Upper lobe of left lung (tissue), 6 donors: Measurements from ENCODE around the gene MARCHF3. TPM values are rescaled to one million over a fixed set of nuclear protein-coding genes. Genes with fewer than 3 reads are reported as not detected.

ENCODE experiments used
- ATAC-seq, 2 donors: fragments of 200-7000 bp; cut with Tn5 transposase; one replicate each; pipeline ENCODE4 v1.9.1; 2022; ENCODE audit warnings: mild to moderate bottlenecking in 2 of 2, moderate library complexity in 2 of 2; ENCODE audit not compliant: low FRiP score in 2 of 2
- DNase-seq, 2 donors: peaks; one replicate each; pipeline ENCODE4 v3.0.0-alpha.2; 2019 to 2020
- H3K27ac ChIP-seq, 4 donors: fragments of 200-600 bp; sonication (generic); one replicate each; pipeline ENCODE4 v1.5.1; 2016 to 2019
- H3K27me3 ChIP-seq, 4 donors: fragments of 200-600 bp; sonication (generic); one replicate each; pipeline ENCODE4 v1.5.1; 2017 to 2019
- H3K36me3 ChIP-seq, 4 donors: fragments of 200-600 bp; sonication (generic); one replicate each; pipeline ENCODE4 v1.5.1; 2016 to 2019
- H3K4me1 ChIP-seq, 4 donors: fragments of 200-600 bp; sonication (generic); one replicate each; pipeline ENCODE4 v1.5.1; 2018 to 2019
- H3K4me3 ChIP-seq, 4 donors: fragments of 200-600 bp; sonication (generic); one replicate each; pipeline ENCODE4 v1.5.1; 2017 to 2019; ENCODE audit warnings: mild to moderate bottlenecking in 2 of 4, moderate library complexity in 1 of 4
- H3K9me3 ChIP-seq, 4 donors: fragments of 200-600 bp; sonication (generic); one replicate each; pipeline ENCODE4 v1.5.1; 2018 to 2019
- CTCF ChIP-seq, 6 experiments: fragments of 450-650 bp in 4 of 6; fragments of 200-600 bp in 2 of 6; sonication (generic) in 2 of 6; IDR thresholded peaks; one replicate each; pipeline ENCODE4 v1.5.1; 2016 to 2019; ENCODE audit warnings: antibody characterized with exemption in 6 of 6
- EP300 ChIP-seq, 4 donors: sonication (generic); formaldehyde crosslinking; IDR thresholded peaks; one replicate each; pipeline ENCODE4 v1.5.1; 2017; ENCODE audit warnings: antibody characterized with exemption in 4 of 4, control low read depth in 2 of 4
- POLR2A ChIP-seq, 4 donors: fragments of 450-650 bp; IDR thresholded peaks; one replicate each; pipeline ENCODE4 v1.5.1; 2016 to 2017; ENCODE audit warnings: antibody characterized with exemption in 4 of 4, mild to moderate bottlenecking in 2 of 4
- POLR2AphosphoS5 ChIP-seq, 2 donors: sonication (generic); formaldehyde crosslinking; IDR thresholded peaks; one replicate each; pipeline ENCODE4 v1.5.1; 2017; ENCODE audit warnings: antibody characterized with exemption in 2 of 2
- WGBS, 2 donors: methylation state at CpG; one replicate each; pipeline ENCODE4 v1.1.5; 2017 to 2018; 5-methylcytosine and 5-hydroxymethylcytosine counted together
- total RNA-seq, 6 donors: library from RNA; depleted of rRNA in 4 of 6; stranded (reverse); fragments of >200 nt in 4 of 6; gene quantifications; one replicate each; pipeline versions ENCODE4 v1.1.0 to v1.2.1, GENCODE V29; 2016 to 2021
- donor health status: DM: no; HTN: no; CAD: no; lungs with moderate emphysema.
- donor health status: DM: no; HTN: yes; CAD: no; lungs with severe emphysema.

Gene MARCHF3
- total RNA-seq, 6 donors from 2014 or later: 2.1 to 16.2 (median 6.7) TPM

DNA sequence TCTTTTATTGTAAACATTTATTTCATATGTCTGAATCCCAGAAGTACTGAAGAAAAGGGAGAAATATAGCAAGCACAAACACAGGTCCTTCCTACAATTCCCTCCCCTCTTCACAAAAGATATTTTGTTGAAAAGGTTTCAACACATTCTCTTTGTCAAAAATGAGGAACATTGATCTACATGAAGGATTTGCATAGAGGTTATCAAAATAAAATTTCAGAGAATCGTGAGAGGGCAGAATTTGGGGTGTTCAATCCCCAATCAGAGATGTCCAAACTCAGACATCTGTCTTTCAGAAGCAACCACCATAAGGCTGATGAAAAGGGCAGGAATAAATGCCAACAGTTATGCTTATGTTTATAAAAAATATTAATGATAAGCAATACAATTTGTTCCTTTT lies 69.2 kb downstream of the MARCHF3 start:
- Histone ChIP-seq H3K9me3 (no peaks in the 10 kb centered on the region), H3K27ac (no peak overlapping the region), H3K4me3 (no peak overlapping the region), H3K4me1 (no peaks in the 10 kb centered on the region), H3K36me3 (no peaks in the 10 kb centered on the region), H3K27me3 (no peaks in the 10 kb centered on the region)
- ATAC-seq (no peak), DNase-seq (no peak)
- 60 to 71% methylated on average over 1 of the region's 1 CpG for WGBS, 2 donors
- TF ChIP-seq POLR2A (IDR thresholded peaks at IDR 0.05) (no peak), EP300 (IDR thresholded peaks at IDR 0.05) (no peak), CTCF (IDR thresholded peaks at IDR 0.05) (no peak), POLR2AphosphoS5 (IDR thresholded peaks at IDR 0.05) (no peak)

DNA sequence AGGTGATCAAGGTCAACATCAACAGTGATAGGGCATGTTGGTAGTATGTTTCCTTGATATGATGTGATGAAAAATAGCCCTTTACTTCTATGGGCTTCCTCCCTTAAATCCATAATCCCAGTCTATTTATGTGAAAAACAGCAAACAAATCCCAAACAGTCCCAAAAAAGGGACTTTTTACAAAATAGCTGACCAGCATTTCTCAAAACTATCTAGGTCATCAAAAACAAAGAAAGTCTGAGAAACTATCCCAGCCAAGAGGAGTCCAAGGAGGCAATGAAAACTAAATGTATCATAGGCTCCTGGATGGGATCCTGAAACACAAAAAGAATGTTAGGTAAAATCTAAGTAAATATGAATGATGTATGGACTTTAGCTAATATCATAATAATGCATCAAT lies 71.2 kb downstream of the MARCHF3 start:
- Histone ChIP-seq H3K4me3 (no peak overlapping the region), H3K27ac (no peak overlapping the region), H3K36me3 (no peaks in the 10 kb centered on the region), H3K27me3 (no peaks in the 10 kb centered on the region), H3K4me1 (no peaks in the 10 kb centered on the region), H3K9me3 (no peaks in the 10 kb centered on the region)
- TF ChIP-seq POLR2AphosphoS5 (IDR thresholded peaks at IDR 0.05) (no peak), POLR2A (IDR thresholded peaks at IDR 0.05) (no peak), CTCF (IDR thresholded peaks at IDR 0.05) (no peak)
- ATAC-seq: no peak
- DNase-seq: no peak

DNA sequence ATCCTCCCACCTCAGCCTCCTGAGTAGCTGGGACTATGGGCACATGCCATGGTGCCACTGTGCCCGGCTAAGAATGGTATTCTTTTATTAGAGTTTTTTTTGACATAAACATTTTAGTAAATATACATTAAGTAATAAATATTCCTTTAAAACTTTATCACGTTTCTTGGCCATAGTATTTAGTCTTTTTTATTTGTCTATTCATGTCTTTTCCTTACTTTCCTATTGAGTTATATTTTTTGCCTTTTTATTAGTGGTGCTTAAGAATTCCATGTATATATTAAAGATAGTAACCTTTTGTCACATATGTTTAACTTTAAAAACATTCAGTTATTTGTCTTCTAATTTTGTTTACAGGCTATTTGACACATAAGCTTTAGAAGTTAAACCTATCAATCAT lies 73.4 kb downstream of the MARCHF3 start:
- WGBS, 2 donors: 90% methylated on average over 2 of the region's 2 CpGs
- H3K36me3 ChIP-seq: no peaks in the 10 kb centered on the region
- no peak for TF ChIP-seq EP300 (IDR thresholded peaks at IDR 0.05)
- TF ChIP-seq POLR2AphosphoS5 (IDR thresholded peaks at IDR 0.05): no peak
- TF ChIP-seq POLR2A (IDR thresholded peaks at IDR 0.05): no peak
- no peak for TF ChIP-seq CTCF (IDR thresholded peaks at IDR 0.05)
- DNase-seq: no peak
- H3K4me3 ChIP-seq: no peak overlapping the region
- no peaks in the 10 kb centered on the region for H3K9me3 ChIP-seq
- no peaks in the 10 kb centered on the region for H3K27me3 ChIP-seq
- H3K4me1 ChIP-seq: no peaks in the 10 kb centered on the region
- no peak overlapping the region for H3K27ac ChIP-seq
- no peak for ATAC-seq

- no peaks in the 10 kb centered on the region for H3K36me3 ChIP-seq
- no peak overlapping the region for H3K4me3 ChIP-seq
- no peaks in the 10 kb centered on the region for H3K4me1 ChIP-seq
- no peaks in the 10 kb centered on the region for H3K27me3 ChIP-seq
- 98 to 99% methylated on average over 3 of the region's 3 CpGs for WGBS, 2 donors
- no peak for ATAC-seq
- H3K27ac ChIP-seq: no peak overlapping the region
- no peak for TF ChIP-seq EP300 (IDR thresholded peaks at IDR 0.05)
- DNase-seq: no peak
- H3K9me3 ChIP-seq: no peaks in the 10 kb centered on the region
These were observed 75.4 kb downstream of the MARCHF3 start for GRCh38 chr5:126954981-126955380.

- Histone ChIP-seq H3K4me1 (no peaks in the 10 kb centered on the region), H3K9me3 (no peaks in the 10 kb centered on the region), H3K36me3 (no peaks in the 10 kb centered on the region), H3K27ac (no peak overlapping the region), H3K4me3 (no peak overlapping the region), H3K27me3 (no peaks in the 10 kb centered on the region)
- ATAC-seq (no peak), DNase-seq (no peak)
- WGBS, 2 donors: 87 to 92% methylated on average over 2 of the region's 2 CpGs
- TF ChIP-seq CTCF (IDR thresholded peaks at IDR 0.05): no peak
- no peak for TF ChIP-seq EP300 (IDR thresholded peaks at IDR 0.05)
- no peak for TF ChIP-seq POLR2A (IDR thresholded peaks at IDR 0.05)
These were observed 76.7 kb downstream of the MARCHF3 start for GRCh38 chr5:126953640-126954039.
